MM.1S (cell line): ENCODE data around the gene KIAA1671.
"Not testable (repeated sequence)": the region's sequence is repeated elsewhere in the genome, so short reads cannot be mapped to it uniquely, and the experiment has no call there.

Source experiments
- DNase-seq: peaks from one replicate; pipeline ENCODE4 v3.0.0-alpha.2; 2015
- H2AFZ ChIP-seq: fragments of 300-600 bp; sonication (generic); 2 replicates; pipeline ENCODE4 v1.6.0; 2016; ENCODE audit warnings: antibody characterized with exemption, low read length
- H3F3A ChIP-seq: fragments of 300-600 bp; sonication (generic); 2 replicates; pipeline ENCODE4 v1.6.1; 2016; ENCODE audit warnings: mild to moderate bottlenecking, antibody characterized with exemption, low read length, moderate library complexity, mixed read lengths; ENCODE audit not compliant: insufficient read depth
- H3K27ac ChIP-seq: fragments of 300-600 bp; sonication (generic); 2 replicates; pipeline ENCODE4 v1.5.1; 2016; ENCODE audit warnings: mild to moderate bottlenecking, low read length
- H3K27me3 ChIP-seq: fragments of 300-600 bp; sonication (generic); replicated peaks from 2 replicates; pipeline ENCODE4 v1.6.0; 2016; ENCODE audit warnings: low read length; ENCODE audit not compliant: insufficient read depth
- H3K36me3 ChIP-seq: fragments of 300-600 bp; sonication (generic); replicated peaks from 2 replicates; pipeline ENCODE4 v1.6.1; 2016; ENCODE audit warnings: mild to moderate bottlenecking, low read length, mixed read lengths; ENCODE audit not compliant: insufficient read depth
- H3K4me1 ChIP-seq: fragments of 300-600 bp; sonication (generic); 2 replicates; pipeline ENCODE4 v1.6.1; 2016; ENCODE audit warnings: low read length, mixed read lengths
- H3K4me2 ChIP-seq: fragments of 300-600 bp; sonication (generic); 2 replicates; pipeline ENCODE4 v1.6.0; 2016; ENCODE audit warnings: low read depth, low read length
- H3K4me3 ChIP-seq: fragments of 300-600 bp; sonication (generic); 2 replicates; pipeline ENCODE4 v1.5.1; 2016; ENCODE audit warnings: low read length, mixed read lengths
- H3K79me2 ChIP-seq: fragments of 300-600 bp; sonication (generic); 2 replicates; pipeline ENCODE4 v1.6.1; 2016; ENCODE audit warnings: mixed run types, low read length, mixed read lengths
- H3K9ac ChIP-seq: fragments of 300-600 bp; sonication (generic); 2 replicates; pipeline ENCODE4 v1.6.1; 2016; ENCODE audit warnings: low read length, mixed read lengths
- H3K9me2 ChIP-seq: fragments of 300-600 bp; sonication (generic); replicated peaks from 2 replicates; pipeline ENCODE4 v1.6.1; 2016; ENCODE audit warnings: mild to moderate bottlenecking, low read length, mixed read lengths; ENCODE audit not compliant: insufficient read depth
- H3K9me3 ChIP-seq: fragments of 300-600 bp; sonication (generic); replicated peaks from 2 replicates; pipeline ENCODE4 v1.6.1; 2016; ENCODE audit warnings: mild to moderate bottlenecking, low read length, mixed read lengths; ENCODE audit not compliant: insufficient read depth
- H4K20me1 ChIP-seq: fragments of 300-600 bp; sonication (generic); 2 replicates; pipeline ENCODE4 v1.6.1; 2016; ENCODE audit warnings: mild to moderate bottlenecking, low read length, moderate library complexity, mixed read lengths; ENCODE audit not compliant: insufficient read depth
- CTCF ChIP-seq: fragments of 300-600 bp; sonication (generic); IDR thresholded peaks from 2 replicates; pipeline ENCODE4 v1.5.1; 2016; ENCODE audit warnings: antibody characterized with exemption, low read length, mixed read lengths
- EZH2 ChIP-seq: fragments of 300-600 bp; sonication (generic); optimal IDR thresholded peaks from 2 replicates; pipeline ENCODE3; 2017; ENCODE audit warnings: low read depth, mild to moderate bottlenecking, antibody characterized with exemption, low read length, mixed read lengths
- EZH2phosphoT487 ChIP-seq: fragments of 300-600 bp; sonication (generic); IDR thresholded peaks from 2 replicates; pipeline ENCODE4 v1.6.1; 2018; ENCODE audit warnings: antibody characterized with exemption, low read length

KIAA1671 gene

DNA sequence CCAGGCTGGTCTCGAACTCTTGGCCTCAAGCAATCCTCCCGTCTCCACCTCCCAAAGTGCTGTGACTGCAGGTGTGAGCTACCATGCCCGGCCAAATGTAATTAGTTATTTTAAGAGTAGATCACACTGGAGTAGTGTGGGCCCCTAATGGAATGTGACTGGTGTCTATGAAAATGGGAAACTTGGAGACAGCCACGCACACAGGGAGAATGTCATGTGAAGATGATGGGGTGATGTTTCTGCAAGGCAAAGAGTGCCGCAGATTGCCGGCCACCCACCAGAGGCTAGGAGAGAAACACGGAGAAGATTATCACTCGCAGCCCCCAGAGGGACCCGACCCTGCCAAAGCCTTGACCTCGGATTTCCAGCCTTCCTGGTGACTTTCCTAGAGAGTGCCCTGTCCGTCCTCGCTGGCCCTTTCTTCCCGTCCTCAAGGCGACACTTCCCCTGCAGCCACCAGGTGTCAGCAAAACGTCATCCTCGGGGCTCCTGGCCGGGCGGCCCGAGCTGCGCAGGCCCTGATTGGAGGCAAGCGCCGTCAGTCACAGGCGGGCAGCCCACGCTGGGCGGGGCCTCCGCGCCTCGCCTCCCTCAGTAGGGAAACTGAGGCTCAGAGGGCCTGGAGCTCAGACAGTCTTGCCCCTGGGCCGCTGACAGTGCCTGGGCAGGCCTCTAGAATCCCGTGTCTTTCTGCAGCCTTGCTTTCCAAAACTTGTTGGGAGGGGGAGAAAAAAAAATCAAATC, 283.2 kb downstream of the KIAA1671 start:
- H3K27ac ChIP-seq = no peak overlapping the region
- no peaks in the 10 kb centered on the region for H3K36me3 ChIP-seq
- peaks cover 36% of the 10 kb centered on the region for H3K27me3 ChIP-seq
- no peak overlapping the region for H3K9ac ChIP-seq
- no peaks in the 10 kb centered on the region for H3K9me3 ChIP-seq
- peaks cover 4% of the 10 kb centered on the region; the same call in 1 of the 2 replicates for H3K4me1 ChIP-seq
- H4K20me1 ChIP-seq = no peaks in the 10 kb centered on the region
- TF ChIP-seq CTCF = peak; percentile 87
- no peak for TF ChIP-seq EZH2
- H3K9me2 ChIP-seq = no peaks in the 10 kb centered on the region
- peak overlapping the region; percentile 52 for H2AFZ ChIP-seq
- no peaks in the 10 kb centered on the region for H3K79me2 ChIP-seq
- DNase-seq = peak; percentile 87
- H3F3A ChIP-seq = no peaks in the 10 kb centered on the region
- H3K4me2 ChIP-seq = peak overlapping the region; percentile 79
- peak overlapping the region; percentile 32 for H3K4me3 ChIP-seq

DNA sequence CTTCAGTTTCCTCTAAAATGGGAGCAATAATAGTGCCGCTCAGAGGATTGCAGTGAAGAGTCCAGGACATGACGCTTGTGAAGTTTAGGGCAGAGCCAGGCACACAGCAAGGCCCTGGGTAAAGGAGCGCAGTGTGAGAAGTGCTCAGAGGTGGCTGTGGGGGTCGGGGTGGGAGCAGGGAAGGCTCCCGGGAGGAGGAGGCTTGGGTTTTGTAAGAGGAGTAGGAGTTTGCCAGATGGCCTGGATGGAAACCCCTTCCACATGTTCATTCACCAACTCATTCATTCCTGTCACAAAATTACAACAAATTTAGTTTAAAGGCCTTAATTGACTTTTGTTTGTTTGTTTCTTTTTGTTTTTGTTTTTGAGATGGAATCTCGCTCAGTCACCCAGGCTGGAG, 283.9 kb downstream of the KIAA1671 start:
- Histone ChIP-seq H3K4me2 (peak overlapping the region; percentile 79), H3K79me2 (no peaks in the 10 kb centered on the region), H3K9me2 (no peaks in the 10 kb centered on the region), H3K27ac (no peak overlapping the region), H4K20me1 (no peaks in the 10 kb centered on the region), H3K27me3 (peaks cover 36% of the 10 kb centered on the region), H3K9ac (no peak overlapping the region), H3K4me3 (peak overlapping the region; percentile 32), H3K36me3 (no peaks in the 10 kb centered on the region), H2AFZ (peak overlapping the region; percentile 52), H3K4me1 (peaks cover 4% of the 10 kb centered on the region; the same call in 1 of the 2 replicates), H3K9me3 (no peaks in the 10 kb centered on the region), H3F3A (no peaks in the 10 kb centered on the region)
- DNase-seq = no peak
- TF ChIP-seq CTCF (no peak), EZH2 (no peak), EZH2phosphoT487 (no peak)

- Histone ChIP-seq H3K4me1 (peaks cover 4% of the 10 kb centered on the region; the same call in 1 of the 2 replicates), H2AFZ (no peak overlapping the region), H3K79me2 (no peaks in the 10 kb centered on the region), H4K20me1 (no peaks in the 10 kb centered on the region), H3K9me3 (no peaks in the 10 kb centered on the region), H3K36me3 (no peaks in the 10 kb centered on the region), H3K27me3 (peaks cover 33% of the 10 kb centered on the region), H3K4me2 (no peak overlapping the region), H3K9me2 (no peaks in the 10 kb centered on the region), H3K4me3 (no peak overlapping the region), H3K9ac (no peak overlapping the region), H3F3A (no peaks in the 10 kb centered on the region), H3K27ac (no peak overlapping the region)
- TF ChIP-seq CTCF = no peak
- no peak for TF ChIP-seq EZH2phosphoT487
- TF ChIP-seq EZH2 = no peak
- no peak for DNase-seq
Measured at GRCh38 chr22:25237503-25237902, 285.0 kb downstream of the KIAA1671 start.

DNA sequence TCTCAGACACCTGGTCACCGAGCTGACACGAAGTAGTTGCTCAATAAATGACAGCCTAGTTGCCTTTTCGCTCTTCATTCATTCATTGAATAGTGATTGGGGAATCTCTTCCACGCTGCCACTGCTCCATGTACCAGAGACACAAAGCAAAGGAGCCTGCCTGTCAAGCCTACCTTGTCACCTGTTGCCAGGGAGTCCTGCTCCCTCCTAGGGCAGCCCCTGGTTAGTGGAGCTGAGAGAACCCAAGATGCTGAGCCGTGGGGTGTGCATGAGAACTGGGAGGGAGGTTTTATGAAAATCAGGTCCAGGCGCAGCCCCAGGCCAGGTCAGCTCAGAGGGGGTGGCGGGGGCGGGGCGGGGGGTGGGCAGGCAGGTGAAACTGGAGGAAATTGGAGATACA, 285.5 kb downstream of the KIAA1671 start:
- H3K27me3 ChIP-seq = peaks cover 32% of the 10 kb centered on the region
- not testable (repeated sequence) for H3K9ac ChIP-seq, H2AFZ ChIP-seq, H3K36me3 ChIP-seq, H3K4me3 ChIP-seq, H3F3A ChIP-seq, H3K4me1 ChIP-seq, H3K79me2 ChIP-seq, H3K4me2 ChIP-seq, H3K9me3 ChIP-seq, H3K27ac ChIP-seq, H3K9me2 ChIP-seq, DNase-seq, H4K20me1 ChIP-seq
